BLaER1 (cell line): ENCODE results near the gene IKZF2.

Source experiments
- H3K27ac ChIP-seq: shearing (Covaris generic); formaldehyde crosslinking; 2 replicates; pipeline ENCODE4 v1.8.1; 2022
- H3K27me3 ChIP-seq: shearing (Covaris generic); formaldehyde crosslinking; 2 replicates; pipeline ENCODE4 v1.8.1; 2022
- H3K36me3 ChIP-seq: shearing (Covaris generic); formaldehyde crosslinking; 2 replicates; pipeline ENCODE4 v1.8.1; 2022
- H3K4me1 ChIP-seq: shearing (Covaris generic); formaldehyde crosslinking; 2 replicates; pipeline ENCODE4 v1.8.1; 2022
- H3K4me2 ChIP-seq: shearing (Covaris generic); formaldehyde crosslinking; 2 replicates; pipeline ENCODE4 v1.8.1; 2022
- H3K4me3 ChIP-seq: shearing (Covaris generic); formaldehyde crosslinking; 2 replicates; pipeline ENCODE4 v1.8.1; 2022
- H3K9ac ChIP-seq: shearing (Covaris generic); formaldehyde crosslinking; 2 replicates; pipeline ENCODE4 v1.8.1; 2022
- H3K9me3 ChIP-seq: shearing (Covaris generic); formaldehyde crosslinking; 2 replicates; pipeline ENCODE4 v1.8.1; 2022
- H4K20me1 ChIP-seq: shearing (Covaris generic); formaldehyde crosslinking; 2 replicates; pipeline ENCODE4 v1.8.1; 2022
- Cebpa-rat ChIP-seq: shearing (Covaris generic); IDR thresholded peaks from 2 replicates; pipeline ENCODE4 v1.8.1; 2022

IKZF2 gene

DNA sequence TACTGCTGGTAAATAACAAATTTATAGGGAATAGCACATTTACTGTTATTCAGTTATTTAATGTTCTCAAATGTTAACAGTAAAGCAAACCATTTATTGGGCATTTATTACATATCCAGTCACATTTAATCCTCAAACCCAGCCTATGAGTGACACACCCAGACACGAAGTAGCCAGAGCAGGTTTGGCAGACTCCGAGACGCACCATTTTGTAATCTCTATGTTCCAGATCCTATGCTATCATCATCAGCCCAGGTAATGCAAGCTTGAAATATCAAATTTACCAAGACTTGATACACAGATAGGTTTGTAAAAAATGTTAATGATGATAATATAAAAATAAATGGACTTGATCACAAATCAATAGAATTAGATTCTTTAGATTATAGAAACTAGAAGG lies 131.1 kb downstream of the IKZF2 start:
- no peak overlapping the region for H3K4me3 ChIP-seq
- H3K36me3 ChIP-seq, result peaks cover 14% of the 10 kb centered on the region; the same call in 1 of the 2 replicates
- TF ChIP-seq Cebpa-rat, result no peak
- H3K9me3 ChIP-seq, result no peaks in the 10 kb centered on the region
- no peaks in the 10 kb centered on the region for H3K4me1 ChIP-seq
- no peaks in the 10 kb centered on the region for H3K27me3 ChIP-seq
- H4K20me1 ChIP-seq, result no peaks in the 10 kb centered on the region
- no peak overlapping the region for H3K9ac ChIP-seq
- H3K27ac ChIP-seq, result no peak overlapping the region
- no peak overlapping the region for H3K4me2 ChIP-seq

- peaks cover 14% of the 10 kb centered on the region; the same call in 1 of the 2 replicates for H3K36me3 ChIP-seq
Observed at GRCh38 chr2:213019368-213019767, 132.0 kb downstream of the IKZF2 start.

DNA sequence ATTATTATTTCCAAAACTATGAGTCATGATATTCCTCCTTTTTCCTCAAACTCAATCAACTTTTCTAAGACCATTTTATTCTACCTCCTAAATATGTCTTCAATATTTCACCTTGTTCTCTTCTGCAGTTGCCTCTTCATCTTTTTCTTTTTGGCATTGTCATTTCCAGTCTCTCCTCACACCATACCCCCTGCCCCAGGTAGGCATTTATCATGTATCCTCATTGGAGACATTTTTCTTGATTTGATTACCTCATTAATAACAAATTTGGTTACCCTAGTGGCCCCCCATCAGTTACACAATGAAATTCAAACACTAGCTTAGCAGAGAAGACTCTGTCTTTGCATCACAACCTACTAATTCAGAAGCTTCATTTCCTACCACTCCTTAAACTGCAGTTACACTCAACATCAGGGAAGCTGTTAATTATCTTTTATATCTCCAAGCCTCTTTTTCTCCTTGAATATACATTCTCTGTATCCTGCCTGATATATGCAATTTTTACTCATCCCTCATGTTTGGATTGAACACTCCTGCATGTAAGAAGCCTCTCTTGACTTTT lies 133.0 kb downstream of the IKZF2 start:
- Histone ChIP-seq H3K27ac (no peak overlapping the region), H3K4me2 (no peak overlapping the region), H3K9ac (no peak overlapping the region), H3K4me3 (no peak overlapping the region), H3K27me3 (no peaks in the 10 kb centered on the region), H3K36me3 (peaks cover 14% of the 10 kb centered on the region; the same call in 1 of the 2 replicates), H3K9me3 (no peaks in the 10 kb centered on the region), H3K4me1 (no peaks in the 10 kb centered on the region), H4K20me1 (no peaks in the 10 kb centered on the region)
- no peak for TF ChIP-seq Cebpa-rat

More at GRCh38 chr2:213019368-213019767, 132.0 kb downstream of the IKZF2 start:
- H3K9ac ChIP-seq, result no peak overlapping the region
- H3K4me3 ChIP-seq, result no peak overlapping the region
- no peak overlapping the region for H3K4me2 ChIP-seq
- no peak for TF ChIP-seq Cebpa-rat
- H3K4me1 ChIP-seq, result no peaks in the 10 kb centered on the region
- H3K27ac ChIP-seq, result no peak overlapping the region
- no peaks in the 10 kb centered on the region for H3K27me3 ChIP-seq
- no peaks in the 10 kb centered on the region for H3K9me3 ChIP-seq
- no peaks in the 10 kb centered on the region for H4K20me1 ChIP-seq

DNA sequence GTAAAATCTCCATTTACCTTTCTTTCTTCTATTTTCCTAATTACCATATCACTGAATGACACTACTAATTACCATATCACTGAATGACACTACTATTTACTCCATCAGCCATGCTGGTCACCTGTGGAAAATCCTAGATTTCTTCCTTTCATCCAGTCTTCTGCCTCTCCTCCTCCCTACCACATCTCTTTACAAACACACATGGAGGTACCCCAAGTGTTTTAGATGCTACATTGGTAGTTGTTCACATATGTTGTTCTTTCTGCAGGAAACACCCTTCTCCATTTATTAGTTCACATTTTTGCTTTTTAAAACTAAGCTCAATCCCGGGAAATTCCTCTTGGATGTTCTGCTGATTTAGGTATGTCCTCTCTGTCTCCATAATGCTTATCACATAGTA lies 134.0 kb downstream of the IKZF2 start:
- no peaks in the 10 kb centered on the region for H3K27me3 ChIP-seq
- no peak overlapping the region for H3K4me2 ChIP-seq
- peaks cover 14% of the 10 kb centered on the region; the same call in 1 of the 2 replicates for H3K36me3 ChIP-seq
- no peak for TF ChIP-seq Cebpa-rat
- H3K9me3 ChIP-seq, result no peaks in the 10 kb centered on the region
- no peak overlapping the region for H3K4me3 ChIP-seq
- H3K9ac ChIP-seq, result no peak overlapping the region
- no peaks in the 10 kb centered on the region for H3K4me1 ChIP-seq
- no peak overlapping the region for H3K27ac ChIP-seq
- no peaks in the 10 kb centered on the region for H4K20me1 ChIP-seq

GRCh38 chr2:213016984-213017351 lies 134.4 kb downstream of the IKZF2 start:
- Histone ChIP-seq H4K20me1 (no peaks in the 10 kb centered on the region), H3K27ac (no peak overlapping the region), H3K4me3 (no peak overlapping the region), H3K27me3 (no peaks in the 10 kb centered on the region), H3K9me3 (no peaks in the 10 kb centered on the region), H3K4me2 (no peak overlapping the region), H3K9ac (no peak overlapping the region), H3K36me3 (peaks cover 11% of the 10 kb centered on the region; the same call in 1 of the 2 replicates), H3K4me1 (no peaks in the 10 kb centered on the region)
- no peak for TF ChIP-seq Cebpa-rat

DNA sequence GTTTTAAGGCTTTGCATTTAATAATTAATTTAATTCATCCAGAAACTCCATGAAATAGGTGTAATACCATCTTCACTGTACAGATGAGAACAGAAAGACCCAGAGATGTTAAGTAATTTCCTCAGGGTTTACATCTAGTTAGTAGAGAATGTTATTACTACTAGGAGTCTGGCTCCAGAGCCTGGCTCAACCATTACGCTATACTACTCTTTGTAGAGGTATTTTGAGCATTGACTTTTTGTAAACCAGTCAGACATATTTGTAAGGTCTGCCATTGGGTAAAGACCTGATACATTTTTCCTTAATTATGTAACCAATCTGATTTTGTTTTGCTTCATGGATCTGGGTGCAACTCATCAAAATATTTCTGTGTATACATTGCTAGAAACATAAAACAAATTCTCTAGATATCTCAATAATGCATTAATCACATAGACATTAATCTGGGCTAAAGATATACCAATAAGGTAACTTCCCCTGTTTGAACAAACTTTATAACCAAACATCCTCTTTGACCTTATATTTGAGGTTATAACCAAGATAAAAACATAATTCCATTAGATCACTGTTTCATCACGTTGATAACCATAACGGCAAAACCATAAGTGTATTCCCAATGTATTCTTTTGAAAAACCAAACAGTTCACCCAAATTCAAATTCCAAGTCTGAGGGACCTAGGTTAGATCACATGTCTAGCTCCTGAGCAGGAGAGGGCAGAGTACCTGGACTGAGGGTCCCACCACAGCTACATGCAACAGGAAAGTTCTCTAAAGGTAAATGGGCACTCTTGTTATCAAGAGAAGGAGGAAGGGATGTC lies 135.0 kb downstream of the IKZF2 start:
- Histone ChIP-seq H3K9me3 (no peaks in the 10 kb centered on the region), H3K36me3 (peaks cover 13% of the 10 kb centered on the region; the same call in 1 of the 2 replicates), H3K4me3 (no peak overlapping the region), H3K27me3 (no peaks in the 10 kb centered on the region), H4K20me1 (no peaks in the 10 kb centered on the region), H3K9ac (no peak overlapping the region), H3K4me2 (no peak overlapping the region), H3K27ac (no peak overlapping the region), H3K4me1 (no peaks in the 10 kb centered on the region)
- TF ChIP-seq Cebpa-rat, result no peak

DNA sequence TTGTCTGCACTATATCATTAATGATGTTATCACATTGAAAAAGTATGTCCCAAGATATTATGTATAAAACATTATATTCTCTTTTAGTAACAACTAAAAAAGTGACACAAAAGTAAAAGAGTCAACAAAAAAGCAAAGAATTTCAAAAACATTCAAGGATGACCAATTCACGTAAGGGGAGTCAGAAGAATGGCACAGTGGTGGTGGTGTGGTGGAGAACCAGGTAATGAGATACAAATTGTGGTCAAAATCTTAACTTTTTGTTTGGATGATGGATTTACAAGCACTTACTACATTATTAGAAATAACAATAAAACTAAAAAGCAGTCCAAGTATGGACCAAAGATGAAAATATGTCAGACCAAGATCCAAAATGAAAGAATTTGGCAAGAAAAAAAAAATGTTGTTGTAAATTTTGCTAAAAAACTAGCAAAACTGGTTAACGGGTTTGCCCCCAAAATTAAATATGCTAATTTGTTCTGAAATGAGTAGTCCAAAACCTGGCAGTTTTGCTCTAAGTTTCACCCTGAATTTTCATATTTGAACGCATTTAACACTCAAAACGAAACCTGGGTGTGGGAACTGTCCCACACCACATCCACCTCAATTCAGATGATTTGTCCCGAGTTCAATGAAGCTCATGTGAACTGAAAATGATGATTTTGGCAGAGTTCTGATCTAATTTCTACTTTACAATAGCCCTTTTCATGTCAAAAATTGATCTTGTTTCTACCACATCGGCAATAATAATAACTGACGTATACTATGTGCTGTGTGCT lies 135.8 kb downstream of the IKZF2 start:
- no peak for TF ChIP-seq Cebpa-rat
- H3K4me2 ChIP-seq, result no peak overlapping the region

GRCh38 chr2:213013979-213014378 lies 137.4 kb downstream of the IKZF2 start:
- Histone ChIP-seq H3K4me1 (no peaks in the 10 kb centered on the region), H4K20me1 (no peaks in the 10 kb centered on the region), H3K4me3 (no peak overlapping the region), H3K9me3 (no peaks in the 10 kb centered on the region), H3K27ac (no peak overlapping the region), H3K9ac (no peak overlapping the region), H3K4me2 (no peak overlapping the region), H3K27me3 (no peaks in the 10 kb centered on the region), H3K36me3 (peaks cover 8% of the 10 kb centered on the region; the same call in 1 of the 2 replicates)
- no peak for TF ChIP-seq Cebpa-rat

More for the DNA sequence above, 135.8 kb downstream of the IKZF2 start:
- Histone ChIP-seq H4K20me1 (no peaks in the 10 kb centered on the region), H3K4me1 (no peaks in the 10 kb centered on the region), H3K9ac (no peak overlapping the region), H3K27ac (no peak overlapping the region), H3K4me3 (no peak overlapping the region), H3K9me3 (no peaks in the 10 kb centered on the region), H3K27me3 (no peaks in the 10 kb centered on the region), H3K36me3 (peaks cover 9% of the 10 kb centered on the region; the same call in 1 of the 2 replicates)

DNA sequence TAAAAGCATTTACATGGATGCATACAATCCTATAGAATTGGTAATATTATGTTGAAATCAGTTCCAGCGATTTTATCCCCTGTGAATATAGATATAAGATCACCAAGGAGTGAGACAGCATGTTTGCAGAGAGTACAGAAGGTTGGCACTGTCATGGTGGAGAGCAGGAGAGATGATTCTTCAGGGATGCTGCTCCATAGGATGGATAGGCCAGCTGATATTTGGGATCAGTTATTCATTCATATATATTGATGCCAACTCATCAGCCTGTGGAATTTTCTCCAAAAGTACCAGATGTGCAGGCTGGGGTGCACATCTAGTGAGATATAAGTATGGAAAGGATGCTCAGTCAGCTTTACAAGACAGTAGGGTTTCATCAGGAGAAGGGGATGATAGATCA lies 139.9 kb downstream of the IKZF2 start:
- no peak for TF ChIP-seq Cebpa-rat

More for the DNA sequence above, 139.9 kb downstream of the IKZF2 start:
- Histone ChIP-seq H3K9ac (no peak overlapping the region), H3K4me1 (no peaks in the 10 kb centered on the region), H3K27me3 (no peaks in the 10 kb centered on the region), H3K4me3 (no peak overlapping the region), H4K20me1 (no peaks in the 10 kb centered on the region), H3K9me3 (no peaks in the 10 kb centered on the region), H3K4me2 (no peak overlapping the region), H3K36me3 (peaks cover 16% of the 10 kb centered on the region), H3K27ac (no peak overlapping the region)
